Mesenchymal stem cell (in vitro differentiated cells and primary cell): ENCODE data around the gene LARGE1.
A peak's percentile ranks its signal among the peaks of the same experiment; 100 is the strongest.
"Not testable (repeated sequence)": the region's sequence is repeated elsewhere in the genome, so short reads cannot be mapped to it uniquely, and the experiment has no call there.

Experiments
- DNase-seq: peaks from one replicate; pipeline ENCODE4 v3.0.0-alpha.2; 2013
- H2AFZ ChIP-seq: one replicate; pipeline ENCODE4 v1.6.1; 2013; ENCODE audit warnings: low read depth, mild to moderate bottlenecking, control low read depth, inconsistent platforms, low read length, moderate library complexity
- H2AK5ac ChIP-seq: 2 replicates; pipeline ENCODE4 v1.6.1; 2013; ENCODE audit warnings: low read length, moderate library complexity, mild to moderate bottlenecking, inconsistent platforms; ENCODE audit not compliant: severe bottlenecking
- H2BK120ac ChIP-seq: one replicate; pipeline ENCODE4 v1.6.1; 2013; ENCODE audit warnings: low read depth, mild to moderate bottlenecking, inconsistent platforms, low read length, moderate library complexity
- H2BK12ac ChIP-seq, 2 experiments: one replicate each; pipeline ENCODE4 v1.6.1; 2013; ENCODE audit warnings: inconsistent platforms in 2 of 2, low read length in 2 of 2, mild to moderate bottlenecking in 2 of 2, moderate library complexity in 2 of 2, control low read depth in 1 of 2
- H2BK15ac ChIP-seq: one replicate; pipeline ENCODE4 v1.6.1; 2013; ENCODE audit warnings: mild to moderate bottlenecking, low read depth, inconsistent platforms; ENCODE audit not compliant: poor library complexity, severe bottlenecking
- H2BK5ac ChIP-seq: 2 replicates; pipeline ENCODE4 v1.6.1; 2013; ENCODE audit warnings: low read depth, mild to moderate bottlenecking, low read length, control low read depth, inconsistent platforms; ENCODE audit not compliant: poor library complexity, severe bottlenecking
- H3K14ac ChIP-seq, 2 experiments: one replicate each; pipeline ENCODE4 v1.6.1; 2013; ENCODE audit warnings: inconsistent platforms in 2 of 2, low read length in 2 of 2, control low read depth in 1 of 2, mild to moderate bottlenecking in 1 of 2, moderate library complexity in 1 of 2
- H3K18ac ChIP-seq, 2 experiments: one replicate each; pipeline ENCODE4 v1.6.1; 2013; ENCODE audit warnings: inconsistent platforms in 2 of 2, low read length in 2 of 2, control low read depth in 1 of 2, low read depth in 1 of 2, mild to moderate bottlenecking in 1 of 2
- H3K23ac ChIP-seq, 2 experiments: one replicate each; pipeline ENCODE4 v1.6.1; 2013; ENCODE audit warnings: inconsistent platforms in 2 of 2, low read length in 2 of 2, mild to moderate bottlenecking in 2 of 2, moderate library complexity in 2 of 2, control low read depth in 1 of 2
- H3K27ac ChIP-seq: 2 replicates; pipeline ENCODE4 v1.5.1; 2013; ENCODE audit warnings: mild to moderate bottlenecking, moderate library complexity, low read length, control low read depth, inconsistent platforms; ENCODE audit not compliant: poor library complexity, severe bottlenecking
- H3K27me3 ChIP-seq, 2 experiments: 2 replicates each; pipeline versions ENCODE4 v1.6.1 to v1.7.0; 2013; ENCODE audit warnings: low read length in 2 of 2, mild to moderate bottlenecking in 2 of 2, moderate library complexity in 2 of 2, control low read depth in 1 of 2, inconsistent platforms in 1 of 2; ENCODE audit not compliant: control insufficient read depth in 1 of 2, insufficient read depth in 1 of 2
- H3K36me3 ChIP-seq, 2 experiments: 2 replicates each; pipeline versions ENCODE4 v1.6.1 to v1.7.0; 2013; ENCODE audit warnings: low read length in 2 of 2, control low read depth in 1 of 2, inconsistent platforms in 1 of 2, low read depth in 1 of 2, mild to moderate bottlenecking in 1 of 2; ENCODE audit not compliant: insufficient read depth in 2 of 2, control insufficient read depth in 1 of 2
- H3K4ac ChIP-seq, 2 experiments: one replicate each; pipeline ENCODE4 v1.6.1; 2013; ENCODE audit warnings: inconsistent platforms in 2 of 2, low read length in 2 of 2, mild to moderate bottlenecking in 2 of 2, moderate library complexity in 2 of 2, control low read depth in 1 of 2, low read depth in 1 of 2
- H3K4me1 ChIP-seq: 2 replicates; pipeline ENCODE4 v1.6.1; 2013; ENCODE audit warnings: low read depth, low read length, control low read depth; ENCODE audit not compliant: control insufficient read depth, insufficient read depth
- H3K4me2 ChIP-seq: 2 replicates; pipeline ENCODE4 v1.6.1; 2013; ENCODE audit warnings: low read length, mild to moderate bottlenecking, inconsistent platforms; ENCODE audit not compliant: poor library complexity, severe bottlenecking
- H3K4me3 ChIP-seq, 2 experiments: 2 replicates each; pipeline versions ENCODE4 v1.5.1 to v1.7.0; 2013; ENCODE audit warnings: low read length in 2 of 2, mild to moderate bottlenecking in 2 of 2, control low read depth in 1 of 2, low read depth in 1 of 2; ENCODE audit not compliant: insufficient read depth in 1 of 2
- H3K79me1 ChIP-seq: replicated peaks from 2 replicates; pipeline ENCODE4 v1.6.1; 2013; ENCODE audit warnings: mild to moderate bottlenecking, control low read depth, low read length, inconsistent platforms; ENCODE audit not compliant: poor library complexity, severe bottlenecking
- H3K9ac ChIP-seq: 2 replicates; pipeline ENCODE4 v1.7.0; 2013; ENCODE audit warnings: mild to moderate bottlenecking, low read length, moderate library complexity
- H3K9me3 ChIP-seq: 2 replicates; pipeline ENCODE4 v1.7.0; 2013; ENCODE audit warnings: mild to moderate bottlenecking, low read length; ENCODE audit not compliant: control insufficient read depth
- H4K8ac ChIP-seq: one replicate; pipeline ENCODE4 v1.6.1; 2013; ENCODE audit warnings: inconsistent platforms, mild to moderate bottlenecking, low read length, moderate library complexity
- H4K91ac ChIP-seq: one replicate; pipeline ENCODE4 v1.6.1; 2013; ENCODE audit warnings: mild to moderate bottlenecking, low read length, inconsistent platforms
- WGBS: methylation state at CpG from one replicate; pipeline ENCODE4 v1.1.7; 2013; ENCODE audit warnings: mixed read lengths; 5-methylcytosine and 5-hydroxymethylcytosine counted together

Gene LARGE1

GRCh38 chr22:33380789-33381530 is 539.3 kb downstream of the LARGE1 start:
- no peaks in the 10 kb centered on the region for H3K79me1 ChIP-seq

GRCh38 chr22:33379836-33380235 is 540.4 kb downstream of the LARGE1 start:
- DNase-seq = no peak
- Histone ChIP-seq H3K27ac (no peak overlapping the region), H2BK5ac (no peak overlapping the region), H3K9me3 (peaks cover 7% of the 10 kb centered on the region), H4K91ac (no peak overlapping the region), H3K27me3 (no peaks in the 10 kb centered on the region), H4K8ac (no peak overlapping the region), H2AFZ (no peak overlapping the region), H3K79me1 (no peaks in the 10 kb centered on the region), H3K36me3 (peaks cover 5 to 42% of the 10 kb centered on the region in 2 experiments), H3K23ac (no peak overlapping the region), H2BK15ac (no peak overlapping the region), H2AK5ac (no peak overlapping the region), H2BK12ac (no peak overlapping the region), H3K4me2 (no peak overlapping the region), H3K14ac (no peak overlapping the region), H3K4ac (no peak overlapping the region), H3K4me1 (peaks cover 10% of the 10 kb centered on the region), H3K9ac (no peak overlapping the region), H2BK120ac (no peak overlapping the region), H3K18ac (no peak overlapping the region), H3K4me3 (no peak overlapping the region)
- WGBS = 98% methylated on average over 2 of the region's 2 CpGs

More at GRCh38 chr22:33380789-33381530, 539.3 kb downstream of the LARGE1 start:
- H2BK120ac ChIP-seq = no peak overlapping the region
- no peaks in the 10 kb centered on the region for H3K27me3 ChIP-seq
- no peak overlapping the region for H3K9ac ChIP-seq
- H2BK5ac ChIP-seq = no peak overlapping the region
- H2BK12ac ChIP-seq = no peak overlapping the region
- peaks cover 5 to 42% of the 10 kb centered on the region in 2 experiments for H3K36me3 ChIP-seq
- H3K14ac ChIP-seq = no peak overlapping the region
- H4K91ac ChIP-seq = no peak overlapping the region
- 76% methylated on average over 3 of the region's 4 CpGs for WGBS
- H3K4me2 ChIP-seq = no peak overlapping the region
- H3K23ac ChIP-seq = no peak overlapping the region
- peaks cover 10% of the 10 kb centered on the region for H3K4me1 ChIP-seq
- H3K4ac ChIP-seq = no peak overlapping the region
- peaks cover 7% of the 10 kb centered on the region for H3K9me3 ChIP-seq
- DNase-seq = peak; percentile 94
- H3K18ac ChIP-seq = no peak overlapping the region
- no peak overlapping the region for H2AFZ ChIP-seq
- no peak overlapping the region for H2AK5ac ChIP-seq
- peak overlapping the region; percentile 10 for H3K27ac ChIP-seq
- no peak overlapping the region for H4K8ac ChIP-seq
- no peak overlapping the region for H3K4me3 ChIP-seq
- H2BK15ac ChIP-seq = no peak overlapping the region

GRCh38 chr22:33372875-33373274 is 547.4 kb downstream of the LARGE1 start:
- no peaks in the 10 kb centered on the region for H3K27me3 ChIP-seq
- H3K18ac ChIP-seq = no peak overlapping the region
- H2BK120ac ChIP-seq = no peak overlapping the region
- no peaks in the 10 kb centered on the region for H3K4me1 ChIP-seq
- H3K4ac ChIP-seq = no peak overlapping the region
- no peak overlapping the region for H2AK5ac ChIP-seq
- H3K4me3 ChIP-seq = no peak overlapping the region
- H4K91ac ChIP-seq = no peak overlapping the region
- peaks cover 0 to 14% of the 10 kb centered on the region in 2 experiments for H3K36me3 ChIP-seq
- peaks cover 7% of the 10 kb centered on the region for H3K9me3 ChIP-seq
- no peak overlapping the region for H2BK12ac ChIP-seq
- no peak overlapping the region for H3K9ac ChIP-seq
- H3K4me2 ChIP-seq = no peak overlapping the region
- H2AFZ ChIP-seq = no peak overlapping the region
- no peak overlapping the region for H4K8ac ChIP-seq
- H3K79me1 ChIP-seq = no peaks in the 10 kb centered on the region
- no peak overlapping the region for H2BK15ac ChIP-seq
- no peak overlapping the region for H3K23ac ChIP-seq
- no peak overlapping the region for H2BK5ac ChIP-seq
- no peak overlapping the region for H3K14ac ChIP-seq
- no peak overlapping the region for H3K27ac ChIP-seq
- 100% methylated on average over 1 of the region's 1 CpG for WGBS
- DNase-seq = no peak

GRCh38 chr22:33363256-33363655 is 557.0 kb downstream of the LARGE1 start:
- 97% methylated on average over 3 of the region's 5 CpGs for WGBS

More at GRCh38 chr22:33363256-33363655, 557.0 kb downstream of the LARGE1 start:
- H3K79me1 ChIP-seq, H3K9ac ChIP-seq, H3K27ac ChIP-seq, H2BK15ac ChIP-seq, H2BK12ac ChIP-seq, H3K4me2 ChIP-seq, H3K14ac ChIP-seq, H3K23ac ChIP-seq, H3K4ac ChIP-seq, H3K27me3 ChIP-seq, H2BK120ac ChIP-seq, H2BK5ac ChIP-seq, H3K9me3 ChIP-seq, H3K18ac ChIP-seq, H2AFZ ChIP-seq, H4K91ac ChIP-seq, H2AK5ac ChIP-seq, H4K8ac ChIP-seq, H3K4me1 ChIP-seq, H3K4me3 ChIP-seq, DNase-seq: not testable (repeated sequence)
- peaks cover 0 to 15% of the 10 kb centered on the region in 2 experiments for H3K36me3 ChIP-seq
